GM18520 (cell line): ENCODE data around the gene B3GALT6.
"Not testable (repeated sequence)": the region's sequence is repeated elsewhere in the genome, so short reads cannot be mapped to it uniquely, and the experiment has no call there.

Source experiments
- ATAC-seq: cut with Tn5 transposase; IDR thresholded peaks from one replicate; pipeline ENCODE4 v1.9.1; 2021; ENCODE audit not compliant: unreplicated experiment

Gene B3GALT6

GRCh38 chr1:1232208-1232795 is at the start of gene B3GALT6:
Gene B3GALT6 (plus strand): TSS chr1:1232237. CDS start chr1:1232279, 42 bp downstream.
- ATAC-seq = no peak

GRCh38 chr1:1182491-1183220 is 49.4 kb upstream of the B3GALT6 start:
- no peak for ATAC-seq

- no peak for ATAC-seq
Measured at GRCh38 chr1:1183221-1183747, 48.8 kb upstream of the B3GALT6 start.

- ATAC-seq = no peak
Measured at GRCh38 chr1:1183833-1184775, 47.9 kb upstream of the B3GALT6 start.

- no peak for ATAC-seq
Measured at GRCh38 chr1:1185101-1185765, 46.8 kb upstream of the B3GALT6 start.

GRCh38 chr1:1187938-1188337 is 44.1 kb upstream of the B3GALT6 start:
- no peak for ATAC-seq

GRCh38 chr1:1189111-1189510 is 42.9 kb upstream of the B3GALT6 start:
- no peak for ATAC-seq

GRCh38 chr1:1191734-1192133 is 40.3 kb upstream of the B3GALT6 start:
- ATAC-seq = no peak

GRCh38 chr1:1194723-1195122 is 37.3 kb upstream of the B3GALT6 start:
- no peak for ATAC-seq

GRCh38 chr1:1195726-1196125 is 36.3 kb upstream of the B3GALT6 start:
- ATAC-seq = not testable (repeated sequence)

- ATAC-seq = no peak
Measured at GRCh38 chr1:1196431-1197187, 35.4 kb upstream of the B3GALT6 start.

- ATAC-seq = no peak
Measured at GRCh38 chr1:1197188-1197500, 34.9 kb upstream of the B3GALT6 start.

GRCh38 chr1:1197551-1198422 is 34.2 kb upstream of the B3GALT6 start:
- ATAC-seq = no peak

- no peak for ATAC-seq
Measured at GRCh38 chr1:1198423-1199140, 33.5 kb upstream of the B3GALT6 start.

- no peak for ATAC-seq
Measured at GRCh38 chr1:1199141-1199960, 32.7 kb upstream of the B3GALT6 start.

- ATAC-seq = no peak
Measured at GRCh38 chr1:1199961-1200875, 31.8 kb upstream of the B3GALT6 start.
